Vagina (tissue), 2 donors: Measurements from ENCODE around the gene TIMP3. TPM values are rescaled to one million over a fixed set of nuclear protein-coding genes. Genes with fewer than 3 reads are reported as not detected.

Experiments
- DNase-seq, 2 donors: peaks; one replicate each; pipeline ENCODE4 v3.0.0-alpha.2; 2017; ENCODE audit errors: extremely low spot score in 2 of 2
- H3K27ac ChIP-seq: fragments of 200-600 bp; sonication (generic); one replicate; pipeline ENCODE4 v1.5.1; 2019
- H3K27me3 ChIP-seq: fragments of 200-600 bp; sonication (generic); one replicate; pipeline ENCODE4 v1.5.1; 2019
- H3K36me3 ChIP-seq, 2 donors: fragments of 200-600 bp; sonication (generic); one replicate each; pipeline ENCODE4 v1.5.1; 2017 to 2019
- H3K4me1 ChIP-seq: fragments of 200-600 bp; sonication (generic); one replicate; pipeline ENCODE4 v1.5.1; 2019
- H3K4me3 ChIP-seq, 2 donors: fragments of 200-600 bp; sonication (generic); 1 replicate in 1 of 2; 2 replicates in 1 of 2; pipeline ENCODE4 v1.5.1; 2016 to 2019
- H3K9me3 ChIP-seq: fragments of 200-600 bp; sonication (generic); one replicate; pipeline ENCODE4 v1.5.1; 2019
- POLR2A ChIP-seq, 2 donors: fragments of 450-650 bp; IDR thresholded peaks; one replicate each; pipeline ENCODE4 v1.6.1; 2017; ENCODE audit warnings: antibody characterized with exemption in 2 of 2, mild to moderate bottlenecking in 2 of 2, moderate library complexity in 2 of 2
- POLR2AphosphoS5 ChIP-seq, 2 donors: sonication (generic); formaldehyde crosslinking; IDR thresholded peaks; one replicate each; pipeline ENCODE4 v1.9.0; 2017; ENCODE audit warnings: antibody characterized with exemption in 2 of 2, mild to moderate bottlenecking in 2 of 2, low read depth in 1 of 2; ENCODE audit not compliant: insufficient read depth in 1 of 2
- intact Hi-C: fragments of 100-400 bp; cut with DNase I; formaldehyde crosslinking; loops from one replicate; pipeline ENCODE4 v1.15.1; 2023
- total RNA-seq: library from RNA; depleted of rRNA; stranded (reverse); fragments of >200 nt; gene quantifications from one replicate; pipeline ENCODE4 v1.2.3, GENCODE V29; 2016
- TF ChIP-seq, protein P1 (sequence below), 3 experiments: fragments of 450-650 bp in 2 of 3; fragments of 200-600 bp in 1 of 3; sonication (generic) in 1 of 3; IDR thresholded peaks; one replicate each; pipeline ENCODE4 v1.5.1; 2017 to 2019; ENCODE audit warnings: antibody characterized with exemption in 3 of 3, mild to moderate bottlenecking in 2 of 3, moderate library complexity in 2 of 3

TIMP3 gene
- total RNA-seq, 1 donor from 2014 or later = 262 TPM

GRCh38 chr22:32836280-32837123 lies 35.0 kb downstream of the TIMP3 start:
- no peak for DNase-seq
- H3K27me3 ChIP-seq = no peaks in the 10 kb centered on the region
- peaks cover 0 to 5% of the 10 kb centered on the region in 2 donors for H3K36me3 ChIP-seq
- peak overlapping the region; percentile 25 for H3K27ac ChIP-seq
- intact Hi-C loops = loop anchor here (5.0 kb wide), 1 partner anchor 34 kb away; the partner anchor contains the start of gene TIMP3
- peaks cover 96% of the 10 kb centered on the region for H3K4me1 ChIP-seq
- no peaks in the 10 kb centered on the region for H3K9me3 ChIP-seq
- TF ChIP-seq, protein P1, sequence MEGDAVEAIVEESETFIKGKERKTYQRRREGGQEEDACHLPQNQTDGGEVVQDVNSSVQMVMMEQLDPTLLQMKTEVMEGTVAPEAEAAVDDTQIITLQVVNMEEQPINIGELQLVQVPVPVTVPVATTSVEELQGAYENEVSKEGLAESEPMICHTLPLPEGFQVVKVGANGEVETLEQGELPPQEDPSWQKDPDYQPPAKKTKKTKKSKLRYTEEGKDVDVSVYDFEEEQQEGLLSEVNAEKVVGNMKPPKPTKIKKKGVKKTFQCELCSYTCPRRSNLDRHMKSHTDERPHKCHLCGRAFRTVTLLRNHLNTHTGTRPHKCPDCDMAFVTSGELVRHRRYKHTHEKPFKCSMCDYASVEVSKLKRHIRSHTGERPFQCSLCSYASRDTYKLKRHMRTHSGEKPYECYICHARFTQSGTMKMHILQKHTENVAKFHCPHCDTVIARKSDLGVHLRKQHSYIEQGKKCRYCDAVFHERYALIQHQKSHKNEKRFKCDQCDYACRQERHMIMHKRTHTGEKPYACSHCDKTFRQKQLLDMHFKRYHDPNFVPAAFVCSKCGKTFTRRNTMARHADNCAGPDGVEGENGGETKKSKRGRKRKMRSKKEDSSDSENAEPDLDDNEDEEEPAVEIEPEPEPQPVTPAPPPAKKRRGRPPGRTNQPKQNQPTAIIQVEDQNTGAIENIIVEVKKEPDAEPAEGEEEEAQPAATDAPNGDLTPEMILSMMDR (IDR thresholded peaks at IDR 0.05) = peak in 1 of 3 experiments; percentile 18
- TF ChIP-seq POLR2A (IDR thresholded peaks at IDR 0.05) (no peak), POLR2AphosphoS5 (IDR thresholded peaks at IDR 0.05; ENCODE audit: insufficient read depth in 1 of 2, low read depth in 1 of 2) (no peak)
- H3K4me3 ChIP-seq = no peak overlapping the region

DNA sequence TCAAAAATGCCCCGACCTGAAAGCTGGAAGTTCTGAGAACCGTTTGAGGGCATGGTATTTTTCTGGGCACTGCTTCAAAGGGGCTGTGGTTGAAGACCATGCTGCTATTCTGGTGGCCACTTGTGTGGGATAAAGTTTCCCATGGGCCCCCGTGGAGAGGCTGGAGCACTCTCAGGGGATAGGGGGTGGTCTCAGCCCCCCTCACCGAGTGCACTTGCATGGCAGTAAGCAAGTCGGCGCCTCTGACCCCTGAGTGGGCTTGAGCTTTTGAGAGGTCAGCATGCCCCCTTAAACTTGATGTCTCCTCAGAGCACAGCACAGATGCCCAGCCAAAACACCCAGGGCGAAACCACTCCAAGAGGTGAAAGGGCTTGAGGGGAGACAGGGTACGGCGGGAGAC lies 35.6 kb downstream of the TIMP3 start:
- Histone ChIP-seq H3K4me1 (peaks cover 96% of the 10 kb centered on the region), H3K27me3 (no peaks in the 10 kb centered on the region), H3K27ac (no peak overlapping the region), H3K36me3 (peaks cover 0 to 5% of the 10 kb centered on the region in 2 donors), H3K4me3 (no peak overlapping the region), H3K9me3 (no peaks in the 10 kb centered on the region)
- intact Hi-C loops = loop anchor here (5.0 kb wide), 1 partner anchor 35 kb away; the partner anchor contains the start of gene TIMP3
- TF ChIP-seq, protein P1 (IDR thresholded peaks at IDR 0.05) = no peak
- TF ChIP-seq POLR2AphosphoS5 (IDR thresholded peaks at IDR 0.05; ENCODE audit: insufficient read depth in 1 of 2, low read depth in 1 of 2) = no peak
- TF ChIP-seq POLR2A (IDR thresholded peaks at IDR 0.05) = no peak
- no peak for DNase-seq

GRCh38 chr22:32837803-32838202 lies 36.3 kb downstream of the TIMP3 start:
- no peak overlapping the region for H3K4me3 ChIP-seq
- TF ChIP-seq POLR2A (IDR thresholded peaks at IDR 0.05) (no peak), POLR2AphosphoS5 (IDR thresholded peaks at IDR 0.05; ENCODE audit: insufficient read depth in 1 of 2, low read depth in 1 of 2) (no peak)
- TF ChIP-seq, protein P1 (IDR thresholded peaks at IDR 0.05) = no peak
- intact Hi-C loops = loop anchor here (5.0 kb wide), 1 partner anchor 36 kb away; the partner anchor contains the start of gene TIMP3
- peaks cover 0 to 2% of the 10 kb centered on the region in 2 donors for H3K36me3 ChIP-seq
- H3K27me3 ChIP-seq = no peaks in the 10 kb centered on the region
- DNase-seq = no peak
- no peaks in the 10 kb centered on the region for H3K9me3 ChIP-seq
- peak overlapping the region; percentile 7 for H3K27ac ChIP-seq
- peaks cover 93% of the 10 kb centered on the region for H3K4me1 ChIP-seq

DNA sequence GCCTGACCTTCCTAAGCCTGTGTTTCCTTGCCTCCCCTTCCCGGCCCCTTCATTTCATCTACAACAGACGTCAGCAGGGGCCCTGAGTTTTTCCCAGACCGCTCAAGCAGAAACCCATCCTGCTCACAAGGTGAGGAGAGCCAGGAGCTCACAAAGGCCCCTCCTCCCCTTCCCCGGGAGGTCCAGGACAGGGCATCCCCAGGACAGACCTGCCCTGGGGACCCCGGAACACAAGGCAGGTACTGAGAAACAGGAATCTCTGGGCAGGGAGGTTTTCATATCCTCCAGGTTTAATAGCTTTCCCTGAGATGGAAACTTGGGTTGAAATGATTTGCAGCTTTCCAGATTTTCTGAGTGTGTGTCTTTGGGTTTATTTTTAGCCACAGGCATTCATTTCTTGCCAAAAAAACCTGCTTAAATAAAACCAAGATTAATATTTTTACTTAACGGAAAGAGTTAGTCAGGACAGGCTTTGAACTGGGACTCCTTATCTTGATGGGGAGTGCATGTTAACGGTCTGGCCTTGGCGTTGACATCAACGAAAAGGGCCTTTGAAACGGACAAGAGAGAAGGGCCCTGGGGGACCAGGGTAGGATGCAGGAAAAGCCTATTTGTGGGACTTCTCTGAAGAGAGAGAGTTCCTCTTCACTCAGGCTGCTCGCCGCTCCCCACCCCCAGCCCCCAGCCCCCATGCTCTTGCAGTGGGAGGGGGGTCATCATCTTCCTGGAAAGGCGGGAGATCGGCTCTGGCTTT lies 38.5 kb downstream of the TIMP3 start:
- intact Hi-C loops = loop anchor here (5.0 kb wide), 1 partner anchor 38 kb away; the partner anchor contains the start of gene TIMP3
- no peak for TF ChIP-seq POLR2A (IDR thresholded peaks at IDR 0.05)
- TF ChIP-seq POLR2AphosphoS5 (IDR thresholded peaks at IDR 0.05; ENCODE audit: insufficient read depth in 1 of 2, low read depth in 1 of 2) = peak in 1 of 2 donors; percentile 23
- H3K27ac ChIP-seq = peak overlapping the region; percentile 24
- H3K9me3 ChIP-seq = no peaks in the 10 kb centered on the region
- H3K4me1 ChIP-seq = peaks cover 96% of the 10 kb centered on the region
- DNase-seq = no peak
- H3K36me3 ChIP-seq = no peaks in the 10 kb centered on the region
- H3K4me3 ChIP-seq = peak overlapping the region in 1 of 2 donors; percentile 15
- H3K27me3 ChIP-seq = no peaks in the 10 kb centered on the region

- no peak for DNase-seq
- Histone ChIP-seq H3K9me3 (no peaks in the 10 kb centered on the region), H3K27me3 (no peaks in the 10 kb centered on the region), H3K4me1 (peaks cover 96% of the 10 kb centered on the region), H3K27ac (peak overlapping the region; percentile 24), H3K4me3 (no peak overlapping the region), H3K36me3 (no peaks in the 10 kb centered on the region)
- intact Hi-C loops = no loop called here
- TF ChIP-seq POLR2AphosphoS5 (IDR thresholded peaks at IDR 0.05; ENCODE audit: insufficient read depth in 1 of 2, low read depth in 1 of 2) (no peak), POLR2A (IDR thresholded peaks at IDR 0.05) (no peak)
These were observed 39.7 kb downstream of the TIMP3 start for GRCh38 chr22:32841175-32841574.
